Measurements from ENCODE around the gene CMTM8. TPM values are rescaled to one million over a fixed set of nuclear protein-coding genes. Genes with fewer than 3 reads are reported as not detected.

CMTM8 gene
- polyA plus RNA-seq, 3 donors: 10.0 to 12.5 (median 10.9) TPM

DNA sequence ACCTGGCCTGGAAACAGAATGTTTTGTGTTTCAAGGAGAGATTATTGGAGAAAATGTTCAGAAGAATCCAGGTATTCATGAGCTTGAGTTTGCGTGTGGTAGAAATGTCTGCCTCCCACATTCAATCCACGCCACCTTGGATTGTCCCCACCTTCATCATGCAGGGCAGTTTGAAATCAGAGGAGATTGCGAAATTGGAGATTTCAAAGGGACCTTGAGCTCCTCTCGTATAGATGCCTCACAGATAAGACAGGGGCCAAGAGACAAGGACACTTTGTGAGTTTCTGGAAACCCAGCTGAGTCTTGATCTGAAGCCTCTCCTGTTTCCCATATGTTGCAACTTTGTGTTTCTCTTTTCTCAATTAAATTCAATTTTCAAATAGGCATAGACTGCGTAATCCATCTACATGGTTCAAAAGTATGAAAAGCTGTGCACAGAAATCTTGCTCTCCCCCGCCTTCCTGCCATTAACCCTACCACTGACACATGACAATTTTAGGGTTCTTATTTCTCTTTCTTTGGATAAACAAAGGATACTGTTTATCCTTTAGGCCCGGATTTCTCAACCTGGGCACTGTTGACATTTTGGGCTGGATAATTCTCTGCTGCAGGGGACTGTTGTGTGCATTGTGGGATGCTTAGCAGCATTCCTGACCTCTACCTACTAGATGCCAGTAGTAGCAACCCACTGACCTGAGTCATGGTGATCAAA lies 53.8 kb downstream of the CMTM8 start:
- no peak for DNase-seq (ENCODE audit: extremely low read depth in 1 of 11, low read depth in 9 of 11, low spot score in 4 of 11)

GRCh38 chr3:32293903-32294302 lies 55.4 kb downstream of the CMTM8 start:
- DNase-seq (ENCODE audit: extremely low read depth in 1 of 11, low read depth in 9 of 11, low spot score in 4 of 11): no peak

DNA sequence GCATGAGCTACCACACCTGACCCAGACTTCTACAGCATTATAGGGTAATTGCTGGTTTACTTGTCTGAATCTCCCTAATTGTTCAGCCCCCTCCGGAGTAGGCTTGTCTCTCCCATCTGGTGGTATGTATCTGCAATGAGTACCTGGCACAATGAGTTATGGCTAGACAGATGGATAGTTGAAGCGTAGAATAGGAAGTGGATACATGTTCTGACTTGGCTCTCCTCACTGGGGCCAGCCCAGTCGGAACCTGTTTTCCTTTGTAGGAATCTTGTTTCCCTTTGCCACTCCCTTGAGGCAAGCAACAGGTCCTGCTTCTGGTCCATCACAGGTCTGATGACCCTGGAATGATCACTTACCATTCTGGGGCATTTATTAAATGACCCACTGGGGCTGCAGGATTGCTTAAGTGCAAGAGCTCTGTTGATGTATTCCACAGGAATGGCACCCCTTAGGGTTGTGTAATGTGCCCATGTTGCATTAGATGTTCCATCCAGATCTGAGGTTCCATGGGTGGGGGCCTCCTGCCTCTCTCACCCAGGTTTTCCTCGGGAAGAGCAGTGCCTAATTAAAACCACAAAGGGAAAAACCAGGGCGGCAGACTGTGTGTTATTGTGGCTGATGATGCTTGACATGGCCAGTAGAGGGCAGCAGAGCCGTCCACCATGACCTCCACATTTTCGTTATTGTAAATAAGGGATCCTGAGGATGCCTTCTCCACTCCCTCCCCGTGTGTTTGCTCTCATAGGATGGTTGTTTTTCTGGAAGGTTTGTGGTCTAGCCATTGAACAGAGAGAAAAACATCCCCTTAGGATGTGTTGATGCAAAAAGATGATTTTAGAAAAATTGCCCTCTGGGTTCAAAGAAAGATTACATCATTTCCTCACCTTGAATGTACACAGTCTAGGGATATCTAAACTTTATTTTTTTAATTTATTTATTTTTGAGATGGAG lies 58.0 kb downstream of the CMTM8 start:
- DNase-seq (ENCODE audit: extremely low read depth in 1 of 11, low read depth in 9 of 11, low spot score in 4 of 11): peak in 7 of 11 donors; percentile 44 to 64 (median 59)

DNA sequence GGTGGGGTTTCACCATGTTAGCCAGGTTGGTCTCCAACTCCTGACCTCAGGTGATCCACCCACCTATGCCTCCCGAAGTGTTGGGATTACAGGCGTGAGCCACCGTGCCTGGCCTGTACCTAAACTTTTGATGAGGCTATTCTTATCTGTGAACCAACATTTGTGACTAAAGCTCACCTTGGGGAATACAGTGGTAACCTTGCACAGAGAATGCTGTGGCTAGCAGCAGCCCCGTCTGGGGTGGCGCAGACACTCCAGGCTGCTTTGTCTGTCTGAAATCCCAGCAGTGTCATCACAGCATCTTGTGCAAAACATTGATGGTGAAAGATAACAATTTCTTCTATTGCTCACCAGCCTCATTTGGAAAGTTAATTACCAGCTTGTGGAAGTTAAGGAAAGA lies 58.9 kb downstream of the CMTM8 start:
- DNase-seq (ENCODE audit: extremely low read depth in 1 of 11, low read depth in 9 of 11, low spot score in 4 of 11): no peak

- no peak for DNase-seq (ENCODE audit: extremely low read depth in 1 of 11, low read depth in 9 of 11, low spot score in 4 of 11)
Measured at GRCh38 chr3:32301426-32301825, 62.9 kb downstream of the CMTM8 start.

DNA sequence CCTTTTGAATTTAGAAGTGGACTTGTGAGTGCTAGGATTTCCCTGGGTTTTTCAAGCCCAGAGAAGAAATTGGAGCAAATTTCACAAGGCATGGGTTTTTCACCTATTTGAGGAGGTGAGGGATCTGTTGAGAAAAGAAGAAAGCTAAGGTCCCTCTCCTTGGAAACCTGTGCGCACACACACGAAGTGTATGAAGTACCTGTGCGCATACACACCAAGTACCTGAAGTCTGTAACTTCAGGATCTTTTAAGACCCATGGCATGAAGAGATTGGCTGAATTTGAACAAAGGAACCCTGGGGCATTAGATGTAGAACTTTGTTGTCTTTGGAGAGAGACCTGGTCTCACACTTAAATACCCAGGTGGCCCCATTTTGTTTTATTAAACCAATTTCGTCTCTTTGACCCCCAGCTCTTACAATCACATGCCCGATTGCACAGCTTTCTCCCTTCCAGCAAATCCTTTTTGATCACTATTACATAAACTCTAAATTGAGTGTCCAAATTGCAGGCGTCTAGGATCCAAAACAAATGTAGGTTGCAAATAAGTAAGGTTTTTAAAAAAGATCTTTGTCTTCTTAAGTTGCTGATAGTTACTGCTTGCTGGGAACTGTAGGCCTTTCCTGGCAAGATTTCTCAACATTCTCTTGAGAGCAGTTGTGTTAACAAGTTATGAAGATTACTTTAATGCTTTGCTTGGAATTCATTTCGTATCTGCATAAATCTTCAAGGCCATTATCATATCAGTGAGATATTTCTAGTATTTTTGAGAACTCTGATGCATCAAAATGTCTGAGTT lies 64.3 kb downstream of the CMTM8 start:
- no peak for DNase-seq (ENCODE audit: extremely low read depth in 1 of 11, low read depth in 9 of 11, low spot score in 4 of 11)

GRCh38 chr3:32303399-32303747 lies 64.9 kb downstream of the CMTM8 start:
- no peak for DNase-seq (ENCODE audit: extremely low read depth in 1 of 11, low read depth in 9 of 11, low spot score in 4 of 11)

DNA sequence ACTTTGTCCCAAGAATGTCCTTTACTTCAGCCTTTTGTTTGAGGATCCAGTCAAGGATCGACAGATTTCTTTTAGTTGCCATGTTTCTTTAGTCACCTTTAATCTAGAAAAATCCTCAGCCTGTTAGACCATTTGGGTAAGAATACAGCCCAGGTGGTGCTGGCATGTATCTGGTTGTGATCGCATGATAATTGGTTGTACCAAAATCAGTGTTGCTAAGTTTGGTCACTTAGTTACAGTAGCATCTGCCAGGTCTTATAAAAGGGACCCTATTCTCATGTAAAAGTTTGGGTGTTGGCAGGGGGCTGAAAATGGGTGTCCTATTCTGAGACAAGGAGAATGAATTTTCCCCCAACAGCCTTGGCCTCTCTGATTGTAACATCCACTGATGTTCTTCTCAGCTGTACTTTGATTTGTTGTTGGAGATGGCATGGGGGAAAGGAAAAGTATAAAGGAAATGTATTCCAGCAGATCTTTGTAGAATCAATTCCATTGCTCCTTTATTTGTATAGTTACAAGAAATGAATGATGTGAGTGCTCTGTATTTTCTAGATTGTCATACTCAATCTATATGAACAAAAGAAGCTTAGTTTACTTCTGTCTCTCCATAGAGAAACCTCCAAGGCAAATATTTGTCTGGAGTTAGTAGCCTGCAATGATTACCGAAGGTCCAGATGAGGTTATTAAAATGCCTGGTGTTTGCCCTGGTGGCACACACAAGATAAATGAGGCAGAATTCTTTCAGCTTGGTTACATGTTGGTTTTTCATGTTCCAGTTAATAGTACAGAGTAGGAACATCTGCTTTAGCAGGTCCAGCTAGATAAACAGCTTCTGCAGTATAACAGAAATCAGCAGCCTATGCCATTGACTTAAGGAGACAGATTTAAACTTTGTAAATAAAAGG lies 65.7 kb downstream of the CMTM8 start:
- DNase-seq (ENCODE audit: extremely low read depth in 1 of 11, low read depth in 9 of 11, low spot score in 4 of 11): no peak

- no peak for DNase-seq (ENCODE audit: extremely low read depth in 1 of 11, low read depth in 9 of 11, low spot score in 4 of 11)
Measured at GRCh38 chr3:32305361-32305876, 66.9 kb downstream of the CMTM8 start.

DNA sequence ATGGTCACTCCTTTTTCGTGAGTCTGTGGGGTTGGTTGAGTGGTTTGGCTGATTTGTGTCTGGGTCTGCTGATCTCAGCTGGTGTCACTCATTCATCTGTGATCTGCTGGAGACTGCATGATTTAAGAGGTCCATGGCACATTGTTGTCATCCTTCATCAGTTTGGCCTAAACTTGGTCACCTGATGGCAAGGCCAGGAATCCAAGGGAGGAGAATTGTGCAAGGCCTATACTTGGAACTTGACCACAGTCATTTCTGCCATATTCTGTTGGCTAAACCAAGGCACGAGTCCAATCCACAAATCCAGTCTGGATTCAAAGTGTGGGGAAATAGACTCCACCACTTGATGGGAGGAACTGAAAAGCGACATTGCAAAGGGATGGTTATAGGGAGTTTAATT lies 67.6 kb downstream of the CMTM8 start:
- DNase-seq (ENCODE audit: extremely low read depth in 1 of 11, low read depth in 9 of 11, low spot score in 4 of 11): no peak

GRCh38 chr3:32307591-32307990 lies 69.1 kb downstream of the CMTM8 start:
- no peak for DNase-seq (ENCODE audit: extremely low read depth in 1 of 11, low read depth in 9 of 11, low spot score in 4 of 11)

DNA sequence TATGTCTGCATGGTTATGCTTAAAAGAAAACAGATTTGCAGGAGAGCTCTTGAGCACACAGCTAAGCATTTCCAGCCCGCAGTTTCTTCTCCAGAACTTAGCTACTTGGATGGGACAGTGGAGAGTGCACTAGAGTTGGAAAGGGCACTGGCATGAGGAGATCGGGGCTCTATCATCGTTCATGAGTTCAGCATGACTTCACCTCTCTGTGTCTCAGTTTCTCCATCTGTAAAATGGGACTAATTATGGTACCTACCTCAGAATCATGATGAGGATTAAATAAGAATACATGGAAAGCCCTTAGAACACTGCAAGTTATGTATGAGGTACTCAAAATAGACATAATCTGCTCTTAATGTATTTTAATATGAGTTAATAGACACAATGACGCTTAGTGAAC lies 69.9 kb downstream of the CMTM8 start:
- DNase-seq (ENCODE audit: extremely low read depth in 1 of 11, low read depth in 9 of 11, low spot score in 4 of 11): no peak

DNA sequence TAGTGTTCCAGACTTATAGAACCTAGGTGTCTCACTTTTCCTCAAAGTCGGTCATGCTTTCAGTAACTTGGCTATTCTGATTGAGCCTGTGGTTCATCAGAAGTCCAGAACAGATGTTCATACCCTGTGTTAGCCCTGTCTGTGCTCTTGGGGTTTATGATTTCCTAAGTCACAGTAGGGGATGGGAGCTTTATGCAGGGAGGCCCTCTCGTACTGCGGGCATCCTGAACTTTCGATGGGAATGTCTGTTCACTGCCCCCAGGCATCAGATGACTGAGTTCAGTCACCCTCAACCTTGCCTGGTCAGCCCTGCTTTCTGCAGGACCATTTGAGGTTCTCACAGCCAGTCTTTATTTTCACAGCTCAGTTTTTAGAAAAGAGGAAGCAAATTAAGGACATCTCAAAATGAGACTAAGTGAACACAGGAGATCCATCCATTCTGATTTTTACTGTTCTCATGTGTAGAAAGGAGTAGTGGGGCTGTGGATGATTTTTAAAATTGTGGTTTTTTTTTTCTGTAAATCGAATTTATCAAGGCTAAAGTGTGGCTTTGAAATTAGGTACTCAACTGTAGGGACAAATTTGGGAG lies 71.3 kb downstream of the CMTM8 start:
- DNase-seq (ENCODE audit: extremely low read depth in 1 of 11, low read depth in 9 of 11, low spot score in 4 of 11): no peak

GRCh38 chr3:32310336-32310735 lies 71.9 kb downstream of the CMTM8 start:
- no peak for DNase-seq (ENCODE audit: extremely low read depth in 1 of 11, low read depth in 9 of 11, low spot score in 4 of 11)

DNA sequence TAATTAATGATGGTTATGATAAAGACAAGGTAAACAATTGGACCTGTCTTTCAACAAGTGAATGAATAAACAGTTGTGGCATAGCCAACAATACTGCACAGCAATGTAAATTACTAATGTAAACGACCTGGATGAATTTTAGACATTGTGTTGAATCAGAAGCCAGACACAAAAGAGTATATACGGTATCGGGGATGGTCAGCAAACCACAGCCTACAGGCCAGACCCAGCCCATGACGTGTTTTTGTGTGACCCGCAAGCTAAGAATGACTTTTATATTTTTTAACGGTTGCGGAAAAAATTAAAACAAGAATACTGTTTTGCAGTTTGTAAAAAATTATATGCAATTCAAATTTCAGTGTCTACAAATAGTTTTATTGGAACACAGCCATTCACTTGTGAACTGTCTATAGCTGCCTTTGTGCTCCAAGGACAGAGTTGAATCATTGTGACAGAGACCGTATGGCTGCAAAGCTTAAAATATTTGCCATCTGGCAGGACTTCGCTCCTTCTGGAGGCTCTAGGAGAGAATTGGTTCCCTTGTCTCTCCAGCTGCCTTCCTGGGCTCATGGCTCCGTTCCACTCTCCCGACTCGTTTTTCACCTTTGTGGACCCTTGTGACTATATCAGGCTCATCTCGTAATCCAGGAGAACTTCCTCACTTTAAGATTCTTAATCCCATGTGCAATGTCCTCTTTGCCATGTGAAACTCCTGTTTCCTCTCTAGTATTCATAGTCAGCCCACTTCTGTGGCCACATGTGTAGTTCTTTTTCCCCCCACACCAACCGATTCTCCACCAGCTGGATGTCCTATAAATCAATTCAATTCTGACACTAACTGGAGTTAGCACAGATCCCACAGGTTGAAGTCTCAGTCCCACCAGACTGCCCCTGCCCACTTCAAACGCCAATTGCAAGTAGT lies 72.7 kb downstream of the CMTM8 start:
- DNase-seq (ENCODE audit: extremely low read depth in 1 of 11, low read depth in 9 of 11, low spot score in 4 of 11): no peak

GRCh38 chr3:32312251-32312650 lies 73.8 kb downstream of the CMTM8 start:
- no peak for DNase-seq (ENCODE audit: extremely low read depth in 1 of 11, low read depth in 9 of 11, low spot score in 4 of 11)

DNA sequence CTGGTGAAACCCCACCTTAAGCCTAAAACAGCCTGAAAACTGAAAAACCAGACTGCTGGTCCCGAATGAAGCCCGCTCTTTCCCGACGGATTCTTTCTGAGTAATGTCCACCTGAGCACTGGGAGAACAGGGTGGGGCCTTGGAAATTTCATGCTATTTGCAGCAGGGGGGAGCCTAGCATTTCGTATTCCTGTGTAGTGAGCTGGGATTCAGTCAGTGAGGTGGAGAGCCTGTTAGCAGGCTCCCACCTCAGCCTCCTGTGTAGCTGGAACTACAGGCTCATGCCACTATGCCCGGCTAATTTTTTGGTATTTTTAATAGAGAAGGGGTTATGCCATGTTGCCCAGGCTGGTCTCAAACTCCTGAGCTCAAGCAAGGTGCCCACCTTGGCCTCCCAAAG lies 74.7 kb downstream of the CMTM8 start:
- no peak for DNase-seq (ENCODE audit: extremely low read depth in 1 of 11, low read depth in 9 of 11, low spot score in 4 of 11)
